Right hindlimb (tissue), 1 donor: ENCODE results near the gene NOL4L.
"Not testable (repeated sequence)": the region's sequence is repeated elsewhere in the genome, so short reads cannot be mapped to it uniquely, and the experiment has no call there.

ENCODE experiments used
- DNase-seq: peaks from one replicate; pipeline ENCODE4 v3.0.0-alpha.2; 2018

The NOL4L gene

DNA sequence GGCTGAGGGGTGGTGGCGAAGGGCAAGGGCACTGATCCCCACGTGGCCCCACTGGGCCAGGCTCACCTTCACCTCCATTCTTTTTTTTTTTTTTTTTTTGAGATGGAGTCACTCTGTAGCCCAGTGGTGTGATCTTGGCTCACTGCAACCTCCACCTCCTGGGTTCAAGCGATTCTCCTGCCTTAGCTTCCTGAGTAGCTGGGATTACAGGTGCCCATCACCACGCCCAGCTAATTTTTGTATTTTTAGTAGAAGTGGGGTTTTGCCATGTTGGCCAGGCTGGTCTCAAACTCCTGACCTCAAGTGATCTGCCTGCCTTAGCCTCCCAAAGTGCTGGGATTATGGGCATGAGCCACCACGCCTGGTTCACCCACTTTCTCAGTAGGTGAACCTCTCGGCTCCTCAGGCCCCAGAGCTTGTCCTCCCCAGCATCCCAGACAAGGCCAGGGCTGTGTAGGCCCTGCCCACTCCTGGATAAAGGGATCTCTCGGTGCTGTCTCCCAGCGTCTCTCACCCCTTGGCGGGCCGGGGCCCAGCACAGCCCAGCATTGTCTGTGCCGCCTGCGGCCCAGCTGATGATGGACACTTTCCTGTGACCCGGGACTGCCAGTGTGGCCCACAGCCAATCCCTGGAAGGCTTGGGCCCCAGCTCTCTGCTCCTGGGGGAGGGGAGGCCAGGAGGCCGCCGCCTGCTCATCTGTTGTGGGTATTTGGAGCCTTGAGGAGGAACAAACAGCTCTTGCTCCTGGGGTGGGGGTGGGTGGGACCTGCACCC is 119.0 kb downstream of the NOL4L start:
- DNase-seq = not testable (repeated sequence)

DNA sequence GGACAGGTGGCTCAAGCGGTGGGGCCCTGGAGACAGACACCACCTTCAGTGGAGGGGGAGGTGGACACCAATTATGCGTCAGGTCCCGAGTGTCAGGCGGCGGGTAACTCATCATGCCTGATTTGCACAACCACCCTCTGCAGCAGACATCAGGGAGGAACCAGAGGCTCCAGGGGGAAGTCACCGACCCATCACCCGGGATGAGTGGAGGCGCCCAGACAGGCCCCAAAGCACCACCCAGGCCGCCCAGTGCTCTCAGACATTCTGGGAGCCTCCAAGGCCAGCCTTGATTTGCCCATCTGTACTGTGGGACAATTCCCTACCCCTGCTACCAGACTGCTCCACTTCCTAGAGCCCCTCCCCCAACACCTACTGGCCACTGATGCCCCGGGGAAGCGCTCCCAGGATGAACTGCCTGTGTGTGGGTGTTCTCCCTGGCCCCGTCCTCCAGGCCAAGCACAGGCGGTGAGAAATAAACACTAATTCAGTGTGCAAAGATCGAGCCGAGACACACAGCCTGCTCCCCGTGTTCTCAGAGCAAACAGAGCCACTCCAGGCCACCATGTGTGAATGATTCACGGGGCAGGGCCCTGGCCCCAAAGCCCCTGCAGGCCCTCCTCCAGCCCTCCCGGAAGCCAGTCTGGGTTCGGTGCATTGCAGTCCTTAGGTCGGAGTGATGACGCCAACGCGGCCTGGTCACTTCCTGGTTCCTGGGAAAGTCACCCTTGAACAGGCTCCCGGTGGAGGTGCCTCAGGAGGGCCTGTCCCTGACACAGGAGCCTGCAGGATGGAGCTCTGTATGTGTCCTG is 119.8 kb downstream of the NOL4L start:
- no peak for DNase-seq

DNA sequence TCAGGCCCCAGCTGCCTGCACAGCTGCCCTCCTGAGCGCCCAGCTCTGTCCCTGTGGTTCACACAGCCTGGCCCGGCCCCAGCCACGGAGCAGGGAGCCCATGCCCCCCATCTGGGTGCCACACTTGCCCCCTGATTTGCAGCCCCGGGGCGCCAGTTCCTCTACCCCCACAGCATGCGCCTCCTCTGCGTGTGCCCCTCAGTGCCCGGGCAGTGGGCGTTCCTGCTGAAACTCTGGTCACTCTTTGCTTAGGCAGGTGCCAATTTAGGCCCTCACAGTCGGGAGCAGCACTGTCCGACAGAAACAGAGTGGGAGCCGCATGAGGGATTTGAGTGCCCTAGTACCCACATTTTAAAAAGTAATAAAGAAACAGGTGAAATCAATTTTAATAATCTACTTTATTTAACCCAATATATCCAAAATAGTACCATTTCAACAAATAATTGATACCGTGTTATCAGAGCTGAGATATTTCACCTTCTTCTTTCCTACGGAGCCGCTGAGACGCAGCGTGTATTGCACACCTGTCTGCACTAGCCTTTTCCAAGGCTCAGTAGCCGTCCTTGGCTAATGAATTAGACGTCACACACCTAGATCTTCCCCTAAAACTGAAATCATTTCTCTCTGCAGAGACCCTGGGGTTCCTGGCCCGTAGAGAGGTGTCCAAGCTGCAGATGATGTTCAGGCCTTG is 120.6 kb downstream of the NOL4L start:
- DNase-seq = no peak

DNA sequence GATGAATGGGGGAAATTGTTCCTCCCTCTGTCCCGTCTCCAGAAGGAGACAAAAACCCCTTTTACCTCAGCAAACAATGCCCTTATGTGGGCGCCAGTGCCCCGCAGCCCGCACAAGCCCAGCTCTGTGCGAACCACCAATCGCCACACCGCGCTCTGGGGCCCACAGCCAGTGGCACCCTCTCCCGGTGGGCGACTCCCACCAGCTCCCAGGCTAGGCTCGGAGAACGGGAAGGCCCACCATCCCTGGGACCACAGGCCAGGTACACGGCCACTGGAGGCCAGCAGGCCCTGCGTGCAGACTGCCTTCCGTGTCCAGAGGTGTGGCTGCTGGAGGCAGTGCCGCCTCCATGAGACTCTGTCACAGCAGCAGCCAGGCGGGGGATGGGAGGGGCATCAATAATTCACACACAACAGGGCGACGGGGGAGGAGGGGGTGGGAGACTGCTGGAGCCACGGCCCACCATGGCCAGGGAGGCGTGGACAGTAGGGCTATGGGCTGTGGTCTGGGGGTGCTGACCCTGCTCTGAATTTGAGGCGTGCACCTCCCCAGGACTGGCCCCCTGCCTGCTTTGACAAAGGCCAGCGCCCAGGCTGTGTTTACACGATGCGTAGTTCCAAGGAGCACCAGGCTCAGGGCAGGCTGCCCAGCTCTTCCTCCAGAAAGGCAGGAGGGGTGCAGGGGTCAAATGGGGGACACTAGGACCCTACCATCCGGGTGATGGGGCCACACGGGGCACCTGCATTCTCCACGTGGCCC is 121.3 kb downstream of the NOL4L start:
- no peak for DNase-seq

DNA sequence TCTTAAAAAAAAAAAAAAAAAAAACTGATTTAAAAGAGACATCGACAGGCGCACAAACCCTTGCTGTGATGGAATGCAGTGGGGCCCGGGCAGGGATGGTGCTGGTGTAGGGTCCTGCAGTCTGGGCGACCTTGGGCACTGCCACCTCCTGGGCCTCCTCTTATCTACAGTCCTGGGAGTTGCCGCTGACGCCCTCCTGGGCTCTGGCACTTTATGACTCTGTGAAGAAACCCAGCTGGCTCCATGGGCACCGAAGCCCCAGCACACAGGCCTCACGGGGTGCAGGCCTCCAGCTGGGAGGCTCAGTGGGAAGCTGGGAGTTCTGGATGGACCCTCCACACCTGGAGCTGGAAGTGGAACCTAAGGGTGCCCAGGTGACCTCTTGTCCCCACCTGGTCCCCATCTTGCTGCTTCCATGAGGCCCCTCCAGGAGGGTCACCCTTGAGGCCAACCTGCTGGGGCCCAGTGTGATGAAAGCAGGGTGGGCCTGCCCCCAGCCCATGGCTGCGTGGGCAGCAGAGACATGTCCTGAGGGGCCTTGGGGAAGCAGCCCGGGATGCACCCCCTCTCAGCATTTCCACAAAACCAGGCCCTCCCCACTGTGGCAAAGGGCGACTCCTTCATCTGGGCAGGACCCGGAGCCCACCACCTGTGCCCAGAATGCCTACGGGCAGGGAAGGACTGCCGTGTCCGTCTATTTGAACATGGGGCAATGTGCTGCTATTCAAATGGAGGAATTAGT is 122.1 kb downstream of the NOL4L start:
- no peak for DNase-seq

DNA sequence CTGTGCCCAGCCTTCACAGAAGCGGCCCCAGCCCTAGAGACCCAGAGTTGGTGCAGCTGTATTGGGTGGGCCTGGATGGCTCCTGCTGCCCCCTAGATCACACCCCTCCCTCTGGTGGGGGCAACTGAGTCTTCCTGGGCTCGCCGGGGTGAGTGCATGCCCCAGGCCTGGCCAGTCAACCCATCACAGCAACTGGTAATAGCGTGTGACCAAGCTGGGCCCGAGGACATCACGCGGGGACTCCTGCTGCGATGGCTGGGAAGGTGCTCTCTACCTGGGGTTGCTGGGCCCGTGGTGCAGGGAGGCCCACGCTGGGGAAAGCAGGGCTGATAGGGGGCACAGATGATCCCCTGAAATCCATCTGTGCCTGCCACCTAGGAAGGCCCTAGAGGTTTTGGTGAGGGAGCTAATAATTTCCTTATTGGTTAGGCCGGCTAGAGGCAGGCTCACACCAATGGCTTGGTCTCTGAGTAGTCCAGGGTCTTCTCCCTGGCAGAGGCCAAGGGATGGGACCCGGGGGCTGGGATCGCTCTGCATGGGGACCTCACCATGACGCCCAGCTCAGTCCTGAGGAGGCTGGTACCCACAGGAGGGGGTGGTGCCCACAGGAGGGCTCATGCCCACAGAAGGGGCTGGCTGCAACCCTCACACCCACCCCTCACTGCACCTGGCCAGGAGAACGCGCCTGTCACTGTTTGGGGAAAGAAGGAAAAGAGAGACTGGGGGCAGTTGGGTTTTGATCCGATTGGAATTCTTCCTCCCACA is 123.1 kb downstream of the NOL4L start:
- no peak for DNase-seq

DNA sequence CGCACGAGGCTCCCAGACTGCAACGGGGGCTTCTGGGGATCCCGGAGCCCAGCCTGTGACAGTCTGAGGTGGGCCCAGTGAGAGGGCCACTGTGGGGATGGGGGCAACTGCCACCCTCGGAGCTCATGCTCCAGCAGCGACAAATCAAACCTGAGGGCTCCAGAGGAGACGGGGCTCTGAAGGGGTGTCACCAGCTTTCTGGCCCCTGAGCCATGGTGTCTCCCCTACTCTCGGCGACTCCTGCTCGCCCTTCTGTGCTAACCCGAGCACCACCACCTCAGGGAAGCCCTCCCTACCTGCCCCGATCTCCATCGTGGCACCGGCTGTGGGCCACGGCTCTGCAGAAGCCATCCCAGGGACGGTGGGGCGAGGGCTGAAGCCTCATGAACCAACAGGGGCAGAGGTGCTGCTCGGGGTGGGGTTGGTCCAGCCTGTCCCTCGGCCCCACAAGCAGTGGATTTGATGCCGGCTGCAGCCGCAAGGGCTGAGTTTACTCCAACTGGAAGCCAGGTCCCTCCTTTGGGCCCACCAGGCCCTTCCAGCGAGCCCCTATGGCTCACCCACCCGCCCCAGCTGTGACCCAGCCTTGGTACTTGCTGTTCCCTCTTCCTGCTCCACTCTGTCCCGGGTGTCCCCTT is 124.3 kb downstream of the NOL4L start:
- no peak for DNase-seq

DNA sequence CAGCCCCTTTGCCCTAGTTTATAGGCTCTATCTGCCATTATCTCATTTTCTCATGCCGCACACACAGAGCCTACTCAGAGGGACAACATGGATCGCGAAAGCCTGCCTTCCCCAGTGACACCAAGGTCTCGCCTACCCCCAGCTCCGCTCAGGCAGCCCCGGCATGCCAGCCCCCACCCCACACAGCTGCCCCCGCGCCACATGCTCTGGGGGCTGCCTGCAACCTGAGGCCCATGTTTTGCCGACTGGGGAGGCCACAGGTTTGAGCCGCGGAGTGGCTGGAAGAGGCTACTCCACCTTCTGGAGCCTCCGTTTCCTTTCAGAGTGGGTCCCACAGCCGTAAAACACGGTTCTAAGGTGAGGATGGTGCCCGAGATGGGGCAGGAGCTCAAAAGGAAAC is 124.9 kb downstream of the NOL4L start:
- no peak for DNase-seq

DNA sequence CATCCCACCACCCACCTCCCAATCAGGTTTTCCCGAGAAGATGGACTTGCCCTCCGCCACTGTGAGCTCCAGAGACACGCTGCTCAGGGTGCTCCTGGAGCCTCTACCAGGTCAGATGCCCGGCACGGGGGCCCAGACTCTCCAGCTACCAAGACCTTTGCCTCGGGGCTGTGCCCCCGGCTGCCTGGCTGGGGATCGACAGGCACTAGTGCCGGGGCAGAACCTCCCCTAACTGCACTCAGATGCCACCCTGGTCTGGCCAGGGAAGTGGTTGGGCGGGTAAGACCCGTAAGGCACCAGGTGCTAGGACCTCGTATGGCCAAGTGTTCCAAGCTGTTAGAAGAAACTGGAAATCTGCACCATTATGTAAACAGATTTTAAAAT is 126.3 kb downstream of the NOL4L start:
- no peak for DNase-seq

DNA sequence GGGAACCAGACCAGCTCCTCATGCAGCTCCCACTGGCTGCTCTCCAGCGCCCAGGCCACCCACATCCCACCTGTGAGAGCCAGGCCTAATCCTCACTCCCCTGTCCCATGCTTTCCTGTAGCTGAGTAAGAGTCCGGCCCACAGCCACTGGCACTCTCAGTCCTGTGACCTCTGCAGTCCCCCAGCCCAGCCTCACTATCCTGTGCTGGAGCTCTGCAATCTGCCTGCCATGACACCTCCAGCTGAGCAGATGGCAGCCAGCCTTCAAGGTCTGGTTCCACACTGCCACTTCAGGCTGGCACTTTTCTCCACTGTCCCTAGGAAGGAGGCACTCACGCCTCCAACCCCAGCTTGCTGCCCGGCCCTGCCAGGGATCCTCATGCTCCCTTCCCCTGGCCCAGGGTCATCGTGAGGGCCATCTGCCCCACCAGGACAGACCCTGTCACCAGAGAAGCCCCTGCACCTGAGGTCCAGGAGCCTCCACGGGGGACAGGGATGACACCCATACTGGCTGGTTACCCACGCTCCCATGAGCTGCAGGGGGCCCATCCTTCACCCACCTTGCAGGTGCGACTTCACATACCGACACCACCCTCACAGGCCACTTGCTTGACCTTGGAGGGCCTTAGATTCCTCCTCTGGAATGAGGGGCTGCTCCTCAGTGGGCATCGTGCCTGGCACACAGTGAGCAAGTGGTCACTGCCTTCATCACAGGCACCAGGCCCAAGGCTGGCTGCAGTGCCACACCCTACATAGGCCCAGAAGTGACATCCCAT is 126.9 kb downstream of the NOL4L start:
- no peak for DNase-seq

DNA sequence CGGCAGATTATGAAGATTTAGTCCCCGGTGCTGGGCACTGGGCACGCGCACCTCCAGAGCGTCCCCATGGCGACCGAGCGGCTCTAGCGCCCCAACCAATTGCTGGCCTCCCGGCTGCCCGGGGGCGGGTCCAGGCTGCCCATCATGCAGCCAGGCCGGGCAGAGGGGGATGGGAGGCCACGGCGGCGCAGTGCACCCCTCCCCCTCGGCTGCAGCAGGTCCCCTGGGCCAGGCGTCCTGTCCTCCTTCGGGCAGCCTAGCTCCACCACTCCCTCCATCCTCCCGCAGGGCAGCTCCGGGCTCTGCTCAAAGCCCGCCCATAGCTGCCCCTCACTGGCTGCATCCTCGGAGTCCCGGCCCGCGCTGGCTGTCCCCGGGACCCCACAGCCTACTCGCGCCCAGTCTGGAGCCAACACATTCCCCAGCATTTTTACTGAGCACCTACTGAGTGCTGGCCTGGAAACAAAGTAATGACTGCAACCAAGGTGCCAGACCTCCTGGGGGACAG is 127.6 kb downstream of the NOL4L start:
- peak; percentile 78 for DNase-seq

DNA sequence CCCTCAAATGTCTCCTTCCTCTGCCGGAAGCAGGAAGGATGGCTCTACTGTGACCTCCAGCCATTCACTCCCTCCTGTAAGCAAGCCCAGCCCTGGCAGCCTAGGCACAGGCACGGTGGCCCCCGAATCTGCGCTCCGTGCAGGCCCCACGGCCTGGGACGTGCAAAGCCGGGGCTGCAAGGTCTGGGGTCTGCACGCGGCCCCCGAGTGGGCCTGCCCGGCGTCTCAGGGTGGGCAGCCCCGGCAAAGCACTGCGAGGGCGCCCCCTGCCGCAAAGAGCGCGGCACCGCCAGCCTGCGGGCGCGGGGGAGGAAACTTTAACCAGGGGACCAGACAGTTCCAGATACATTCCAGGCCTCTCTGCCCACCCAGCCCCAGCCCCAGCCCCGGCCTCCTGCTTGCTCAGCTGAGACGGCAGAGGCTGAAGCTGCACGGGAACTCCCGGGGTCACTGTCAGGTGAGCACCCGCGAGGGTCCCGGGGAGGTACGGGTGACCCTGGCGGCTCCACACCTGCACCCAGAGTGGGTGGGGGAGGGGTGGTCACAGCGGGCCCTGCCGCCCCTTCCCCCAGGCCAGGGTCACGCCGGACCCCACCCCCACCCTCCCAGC is 128.2 kb downstream of the NOL4L start:
- DNase-seq = peak; percentile 78

DNA sequence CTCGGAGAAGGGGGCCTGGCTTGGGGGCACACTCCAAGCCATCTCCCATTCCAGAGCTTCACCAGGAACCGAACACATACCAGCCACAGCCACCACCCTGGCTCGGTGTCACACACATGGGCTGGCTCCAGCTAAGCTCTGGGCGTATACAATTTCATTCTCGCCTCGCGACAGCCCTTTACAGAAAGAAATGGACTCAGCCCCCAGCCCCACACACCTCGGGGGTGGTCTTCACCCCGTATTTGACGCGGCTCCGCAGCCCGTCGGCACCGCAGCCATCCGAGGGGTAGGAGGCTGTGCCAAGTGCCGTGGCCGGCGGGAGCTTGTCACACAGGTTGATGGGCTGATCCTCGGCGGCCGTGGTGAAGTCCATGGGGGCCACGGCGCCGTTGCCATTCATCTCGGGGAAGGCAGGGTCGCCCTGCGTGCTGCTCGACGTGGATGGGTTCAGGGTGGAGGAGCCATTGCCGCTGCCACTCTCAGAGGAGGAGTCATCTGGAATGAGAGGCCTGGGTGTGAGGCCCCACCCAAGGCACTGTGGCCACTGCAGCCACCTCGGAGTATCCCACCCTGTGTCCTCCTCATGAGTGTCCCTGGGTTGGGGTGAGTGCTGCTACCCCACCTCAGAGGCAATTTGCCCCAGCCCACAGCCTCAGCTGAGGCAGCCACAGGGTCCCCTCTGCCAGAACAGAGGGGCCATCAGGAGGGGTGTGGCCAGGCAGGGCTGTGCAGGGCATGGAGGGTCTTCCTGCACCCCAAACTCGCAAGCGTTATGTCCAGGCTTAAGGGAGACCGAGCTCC is 129.0 kb downstream of the NOL4L start:
- no peak for DNase-seq

DNA sequence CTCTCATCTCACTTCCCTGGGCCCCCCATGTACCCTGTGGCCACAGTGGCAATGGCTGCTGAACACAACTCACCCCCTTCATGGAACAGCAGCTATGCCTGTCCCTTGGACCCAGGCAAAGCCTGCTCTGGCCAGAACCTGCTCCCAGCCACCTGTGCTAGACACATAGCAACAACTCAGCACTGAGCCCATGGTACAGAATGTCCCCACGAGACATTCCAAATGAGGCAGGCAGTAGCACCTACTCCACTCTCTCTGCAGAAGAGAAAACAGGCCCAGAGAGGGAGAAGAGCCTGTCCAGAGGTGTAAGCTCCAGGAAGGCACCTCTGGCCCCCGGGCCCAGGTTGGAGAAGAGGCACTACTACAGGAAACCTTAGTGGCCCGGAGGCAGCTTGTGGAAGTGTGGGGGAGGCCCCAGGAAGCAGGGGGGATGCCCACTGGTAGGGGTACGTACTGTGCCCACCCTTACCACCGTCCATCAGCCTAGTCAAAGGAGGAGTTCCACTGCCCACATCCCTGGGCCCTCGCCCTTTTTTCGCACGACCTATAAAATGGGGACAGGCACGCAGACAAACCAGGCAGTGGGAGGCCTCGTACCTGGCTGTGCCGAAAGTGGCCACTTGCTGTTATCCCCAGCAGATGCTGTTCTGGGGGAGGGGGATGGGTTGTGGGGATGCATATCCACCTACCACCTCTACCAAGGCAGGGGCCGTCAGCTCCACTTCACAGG is 129.8 kb downstream of the NOL4L start:
- DNase-seq = no peak

DNA sequence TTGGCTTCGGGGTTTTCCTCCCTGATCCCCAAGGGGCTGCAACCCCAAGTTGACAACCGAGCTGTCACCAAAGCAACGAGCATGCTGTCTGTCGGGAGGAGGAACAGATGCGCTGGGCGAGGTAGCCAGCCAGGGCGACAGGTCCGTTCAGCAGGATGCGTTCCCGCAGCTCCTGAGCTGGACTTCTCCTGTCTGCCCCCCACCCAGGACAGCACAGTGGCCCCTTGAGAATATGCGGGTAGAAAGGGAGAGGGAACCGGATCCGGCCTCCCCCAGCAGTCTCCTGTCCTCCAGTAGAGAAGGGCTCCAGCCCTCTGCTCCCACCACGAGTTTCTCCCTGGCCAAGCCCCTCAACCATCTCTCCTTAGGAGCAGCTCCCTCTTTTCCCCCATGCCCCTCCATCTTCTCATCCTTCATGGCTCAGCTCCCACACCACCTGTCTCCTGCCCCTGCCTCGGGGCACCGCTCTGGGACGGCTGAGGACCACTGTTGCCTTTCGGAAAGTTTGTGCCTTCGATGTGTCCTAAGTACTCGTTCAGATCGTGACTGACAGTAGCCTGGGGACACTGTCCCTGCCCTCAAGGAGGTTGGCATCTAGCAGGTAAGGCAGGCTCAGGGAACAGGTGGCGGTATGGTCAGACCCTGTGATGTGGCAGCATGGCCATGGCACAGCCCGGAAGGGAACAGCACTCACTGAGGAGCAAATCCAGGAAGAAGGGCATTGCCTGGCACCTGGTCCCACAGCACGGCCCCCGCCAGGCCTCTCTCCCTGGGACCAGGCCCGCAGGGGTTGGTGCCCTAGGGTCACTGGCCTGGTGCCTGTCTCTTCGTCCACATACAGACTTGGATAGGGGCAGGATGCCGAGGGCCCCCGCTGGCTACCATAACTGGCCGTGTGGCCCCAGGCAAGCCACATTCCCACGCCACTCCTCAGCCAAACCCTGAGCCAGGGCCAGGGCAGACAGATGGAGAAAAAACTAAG is 130.7 kb downstream of the NOL4L start:
- DNase-seq = no peak

DNA sequence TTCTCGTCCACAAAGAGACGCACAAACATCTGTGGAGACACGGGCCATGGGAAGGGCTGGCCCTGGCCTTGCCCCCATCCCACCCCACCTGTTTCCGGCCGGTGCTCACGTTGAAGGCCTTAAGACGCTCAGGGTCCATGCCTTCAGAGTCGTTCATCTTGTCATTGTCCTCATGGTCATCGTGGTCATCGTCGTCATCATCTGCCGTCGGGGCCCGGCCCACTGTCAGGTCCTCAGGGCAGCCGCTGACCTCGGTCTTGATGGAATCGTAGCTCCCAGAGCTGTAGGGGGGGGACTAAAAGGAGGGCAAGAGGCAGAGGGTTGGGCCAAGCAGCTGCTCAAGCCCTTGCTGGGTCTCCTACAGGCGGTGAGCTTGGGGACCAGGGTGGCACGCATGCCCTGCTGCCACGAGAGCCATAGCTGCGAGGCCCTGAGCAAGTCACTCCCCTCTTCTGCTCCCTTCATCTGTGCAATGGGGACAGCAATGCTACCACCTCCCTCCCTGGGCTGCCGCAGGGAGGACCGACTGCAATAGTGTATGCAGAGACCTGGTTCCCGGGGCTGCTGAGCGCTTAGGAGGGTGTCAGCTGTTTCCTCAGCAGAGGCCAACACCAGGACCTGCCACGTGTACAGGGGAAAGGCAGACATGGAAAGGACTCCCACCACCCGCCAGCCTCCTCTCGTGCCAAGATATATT is 131.5 kb downstream of the NOL4L start:
- DNase-seq = no peak
